T-cell (primary cell): ENCODE data around the gene SPEM1. TPM values are rescaled to one million over a fixed set of nuclear protein-coding genes. Genes with fewer than 3 reads are reported as not detected.
A peak's percentile ranks its signal among the peaks of the same experiment; 100 is the strongest.

Experiments used
- ATAC-seq, 4 experiments: fragments of 200-7000 bp in 3 of 4; fragments of 150-1000 bp in 1 of 4; cut with Tn5 transposase; replicated peaks in 1 of 4; 1 replicate in 3 of 4; 2 replicates in 1 of 4; pipeline ENCODE4 v1.10.0; 2021; ENCODE audit warnings: moderate library complexity in 3 of 4, mild to moderate bottlenecking in 2 of 4, moderate number of reproducible peaks in 1 of 4
- CTCF ChIA-PET, 2 donors: fragments of 300-600 bp; sonication (Branson Sonifier 250); formaldehyde crosslinking; loops; one replicate each; lab custom pipeline; 2022; ENCODE audit warnings: antibody characterized with exemption in 2 of 2; lab: Charles Lee
- POLR2A ChIA-PET, 2 donors: fragments of 300-600 bp; sonication (Branson Sonifier 250); formaldehyde crosslinking; loops; one replicate each; lab custom pipeline; 2022; ENCODE audit warnings: antibody characterized with exemption in 2 of 2; lab: Charles Lee
- DNase-seq, 35 experiments: peaks; one replicate each; pipeline versions ENCODE4 v3.0.0 to v3.0.0-alpha.2; 2013 to 2023
- H3K27ac ChIP-seq: one replicate; pipeline ENCODE4 v1.5.1; 2013; ENCODE audit warnings: low read length
- H3K27me3 ChIP-seq, 2 experiments: replicated peaks in 1 of 2; 1 replicate in 1 of 2; 2 replicates in 1 of 2; pipeline versions ENCODE4 v1.6.1 to v1.7.0; 2013; ENCODE audit warnings: low read length in 1 of 2, mixed read lengths in 1 of 2; ENCODE audit not compliant: control insufficient read depth in 2 of 2, insufficient read depth in 2 of 2; ENCODE audit errors: extremely low read depth in 1 of 2
- H3K36me3 ChIP-seq, 2 donors: 1 replicate in 1 of 2; 2 replicates in 1 of 2; pipeline versions ENCODE4 v1.6.1 to v1.7.0; 2013; ENCODE audit warnings: low read length in 1 of 2; ENCODE audit not compliant: control insufficient read depth in 2 of 2, insufficient read depth in 1 of 2; ENCODE audit errors: extremely low read depth in 1 of 2
- H3K4me1 ChIP-seq, 2 experiments: 1 replicate in 1 of 2; 2 replicates in 1 of 2; pipeline versions ENCODE4 v1.6.1 to v1.7.0; 2013; ENCODE audit warnings: low read length in 2 of 2, mixed read lengths in 1 of 2; ENCODE audit not compliant: insufficient read depth in 2 of 2, control insufficient read depth in 1 of 2; ENCODE audit errors: extremely low read depth in 1 of 2
- H3K4me3 ChIP-seq, 2 donors: 1 replicate in 1 of 2; 2 replicates in 1 of 2; pipeline versions ENCODE4 v1.5.1 to v1.7.0; 2013; ENCODE audit warnings: mild to moderate bottlenecking in 2 of 2, low read length in 1 of 2, moderate library complexity in 1 of 2; ENCODE audit not compliant: control insufficient read depth in 1 of 2; ENCODE audit errors: extremely low read depth in 1 of 2
- H3K9me3 ChIP-seq: 2 replicates; pipeline ENCODE4 v1.7.0; 2013
- H3K27ac Mint-ChIP-seq, 2 donors: one replicate each; pipeline ENCODE4 v1.8.0; 2020 to 2021; ENCODE audit warnings: mild to moderate bottlenecking in 2 of 2, mixed read lengths in 2 of 2
- H3K27me3 Mint-ChIP-seq, 2 donors: one replicate each; pipeline ENCODE4 v1.8.0; 2021 to 2022; ENCODE audit warnings: mixed read lengths in 2 of 2
- H3K36me3 Mint-ChIP-seq: one replicate; pipeline ENCODE4 v1.8.0; 2021; ENCODE audit warnings: mixed read lengths
- H3K4me1 Mint-ChIP-seq, 3 donors: one replicate each; pipeline ENCODE4 v1.8.0; 2020 to 2022; ENCODE audit warnings: mixed read lengths in 3 of 3, mild to moderate bottlenecking in 1 of 3
- H3K4me3 Mint-ChIP-seq, 3 donors: one replicate each; pipeline ENCODE4 v1.8.0; 2020 to 2022; ENCODE audit warnings: mild to moderate bottlenecking in 3 of 3, mixed read lengths in 3 of 3, moderate library complexity in 3 of 3
- H3K9me3 Mint-ChIP-seq, 3 donors: one replicate each; pipeline ENCODE4 v1.8.0; 2020 to 2022; ENCODE audit warnings: mixed read lengths in 3 of 3
- WGBS: methylation state at CpG from one replicate; pipeline ENCODE4 v1.1.5; 2013; ENCODE audit warnings: missing lambda C conversion rate; ENCODE audit not compliant: insufficient coverage; 5-methylcytosine and 5-hydroxymethylcytosine counted together
- total RNA-seq, 35 experiments: library from RNA in 6 of 35; stranded (reverse) in 6 of 35; fragments of 120-200 nt in 1 of 35; gene quantifications; one replicate each; pipeline versions ENCODE4 v1.2.1 to v1.2.4 and lab custom pipeline; 2013 to 2026

Gene SPEM1
- total RNA-seq, 5 donors from 2014 or later (not counting 1 experiment from before 2014, with no cell fraction given) = not detected

- Histone ChIP-seq H3K27me3 (peaks cover 0 to 77% of the 10 kb centered on the region in 2 experiments), H3K4me3 (peak overlapping the region; percentile 31 to 57), H3K9me3 (no peaks in the 10 kb centered on the region), H3K27ac (no peak overlapping the region), H3K36me3 (no peaks in the 10 kb centered on the region), H3K4me1 (peaks cover 13 to 61% of the 10 kb centered on the region in 2 experiments)
- no peaks in the 10 kb centered on the region for H3K36me3 Mint-ChIP-seq
- peaks cover 45 to 51% (median 47%) of the 10 kb centered on the region in 3 donors for H3K4me1 Mint-ChIP-seq
- H3K4me3 Mint-ChIP-seq = peak overlapping the region; percentile 65 to 89 (median 75)
- ATAC-seq = no peak
- peaks cover 32 to 58% of the 10 kb centered on the region in 2 donors for H3K27me3 Mint-ChIP-seq
- H3K27ac Mint-ChIP-seq = peak overlapping the region in 1 of 2 donors; percentile 55
- H3K9me3 Mint-ChIP-seq = no peaks in the 10 kb centered on the region
- CTCF ChIA-PET = interaction anchor here in 1 of 2 donors (0.7 to 1.6 kb wide), 4 partner anchors 74 to 136 kb away, joined by 3 to 10 read pairs (median 4); partner anchors contain the start of genes ACAP1 and TNFSF12
- DNase-seq = peak in 10 of 35 experiments; percentile 12 to 49 (median 22)
- WGBS = 7% methylated on average over 32 of the region's 46 CpGs
- POLR2A ChIA-PET = interaction anchor here in 1 of 2 donors (0.6 kb wide), 1 partner anchor 30 kb away, joined by 7 read pairs; no protein-coding TSS in a partner anchor
Observed at GRCh38 chr17:7440113-7440833, 20.1 kb downstream of the SPEM1 start.

DNA sequence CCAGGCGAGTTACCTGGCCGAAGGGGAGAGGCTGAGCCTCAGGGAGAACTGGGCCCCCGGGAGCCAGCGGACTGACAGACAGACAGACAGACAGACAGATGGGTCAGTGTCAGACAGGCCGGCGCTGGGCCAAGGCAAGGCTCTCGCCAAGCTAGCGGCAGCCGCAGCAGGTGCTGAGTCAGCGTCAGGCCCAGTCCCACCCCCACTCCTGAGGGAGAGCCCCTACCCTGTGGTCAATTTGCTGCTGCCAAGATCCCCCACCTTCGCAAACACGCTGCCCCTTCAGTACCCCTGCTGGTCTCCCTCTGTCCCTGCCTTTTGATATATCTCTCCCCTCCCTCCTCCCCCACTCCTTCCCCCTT lies 20.7 kb downstream of the SPEM1 start:
- Histone ChIP-seq H3K4me3 (peak overlapping the region in 1 of 2 donors; percentile 57), H3K36me3 (no peaks in the 10 kb centered on the region), H3K27ac (no peak overlapping the region), H3K4me1 (peaks cover 13 to 64% of the 10 kb centered on the region in 2 experiments), H3K27me3 (peaks cover 0 to 83% of the 10 kb centered on the region in 2 experiments), H3K9me3 (no peaks in the 10 kb centered on the region)
- WGBS = 22% methylated on average over 9 of the region's 12 CpGs
- ChIA-PET CTCF (interaction anchor here (0.7 to 1.6 kb wide), 3 partner anchors 10 to 74 kb away, joined by 4 to 10 read pairs (median 5); no protein-coding TSS in a partner anchor), POLR2A (interaction anchor here (0.6 to 1.0 kb wide), 5 partner anchors 40 to 120 kb away, joined by 3 to 8 read pairs (median 5); partner anchors contain the start of gene SLC35G6 (in 1 of the 2))
- H3K27ac Mint-ChIP-seq = no peak overlapping the region
- peak overlapping the region in 1 of 3 donors; percentile 89 for H3K4me3 Mint-ChIP-seq
- H3K9me3 Mint-ChIP-seq = no peaks in the 10 kb centered on the region
- no peak for ATAC-seq
- peaks cover 48 to 55% (median 50%) of the 10 kb centered on the region in 3 donors for H3K4me1 Mint-ChIP-seq
- no peaks in the 10 kb centered on the region for H3K36me3 Mint-ChIP-seq
- H3K27me3 Mint-ChIP-seq = peaks cover 36 to 63% of the 10 kb centered on the region in 2 donors
- DNase-seq = no peak

GRCh38 chr17:7441266-7441665 lies 21.1 kb downstream of the SPEM1 start:
- POLR2A ChIA-PET = interaction anchor here (0.6 to 1.0 kb wide), 5 partner anchors 40 to 120 kb away, joined by 3 to 8 read pairs (median 5); partner anchors contain the start of gene SLC35G6 (in 1 of the 2)
- H3K27me3 Mint-ChIP-seq = peaks cover 40 to 66% of the 10 kb centered on the region in 2 donors
- CTCF ChIA-PET = interaction anchor here (0.7 to 1.6 kb wide), 3 partner anchors 10 to 73 kb away, joined by 4 to 10 read pairs (median 5); no protein-coding TSS in a partner anchor

DNA sequence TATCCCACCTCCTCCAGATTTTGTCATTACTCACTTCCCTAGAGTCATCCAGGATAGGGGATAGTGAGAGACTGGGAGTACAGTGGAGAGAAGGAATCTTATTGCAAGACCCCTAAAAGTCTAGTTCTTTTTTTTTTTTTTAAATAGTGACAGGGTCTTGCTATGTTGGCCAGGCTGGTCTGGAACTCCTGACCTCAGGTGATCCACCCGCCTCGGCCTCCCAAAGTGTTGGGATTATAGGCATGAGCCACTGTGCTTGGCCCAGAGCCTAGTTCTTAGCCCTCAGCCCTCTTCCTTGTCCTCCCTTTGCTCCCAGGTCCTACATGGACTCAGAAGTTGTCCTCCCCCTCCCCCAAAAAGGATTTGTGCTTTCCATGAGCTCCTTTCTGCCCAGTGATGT lies 22.0 kb downstream of the SPEM1 start:
- DNase-seq = no peak
- ATAC-seq = no peak
- Histone ChIP-seq H3K27ac (no peak overlapping the region), H3K4me1 (peaks cover 13 to 62% of the 10 kb centered on the region in 2 experiments), H3K4me3 (no peak overlapping the region), H3K36me3 (no peaks in the 10 kb centered on the region), H3K27me3 (peaks cover 0 to 96% of the 10 kb centered on the region in 2 experiments), H3K9me3 (no peaks in the 10 kb centered on the region)
- Mint-ChIP-seq H3K4me1 (peaks cover 45 to 51% (median 50%) of the 10 kb centered on the region in 3 donors), H3K27ac (peak overlapping the region in 1 of 2 donors; percentile 28), H3K9me3 (no peaks in the 10 kb centered on the region), H3K27me3 (peaks cover 43 to 73% of the 10 kb centered on the region in 2 donors), H3K4me3 (no peak overlapping the region), H3K36me3 (no peaks in the 10 kb centered on the region)
- WGBS = no CpG with 5 or more reads among the region's 2 CpGs
- POLR2A ChIA-PET = interaction anchor here in 1 of 2 donors (0.6 to 1.0 kb wide), 2 partner anchors 63 to 66 kb away, joined by 3 to 5 read pairs; no protein-coding TSS in a partner anchor
- CTCF ChIA-PET = interaction anchor here in 1 of 2 donors (1.1 kb wide), 1 partner anchor 13 kb away, joined by 4 read pairs; no protein-coding TSS in a partner anchor

More at GRCh38 chr17:7441266-7441665, 21.1 kb downstream of the SPEM1 start:
- Histone ChIP-seq H3K27ac (no peak overlapping the region), H3K9me3 (no peaks in the 10 kb centered on the region), H3K27me3 (peaks cover 0 to 87% of the 10 kb centered on the region in 2 experiments), H3K36me3 (no peaks in the 10 kb centered on the region), H3K4me3 (no peak overlapping the region), H3K4me1 (peaks cover 13 to 64% of the 10 kb centered on the region in 2 experiments)
- no peak overlapping the region for H3K27ac Mint-ChIP-seq
- H3K36me3 Mint-ChIP-seq = no peaks in the 10 kb centered on the region
- no peaks in the 10 kb centered on the region for H3K9me3 Mint-ChIP-seq
- WGBS = no CpG with 5 or more reads among the region's 7 CpGs
- H3K4me1 Mint-ChIP-seq = peaks cover 48 to 53% (median 51%) of the 10 kb centered on the region in 3 donors
- ATAC-seq = no peak
- no peak for DNase-seq
- H3K4me3 Mint-ChIP-seq = no peak overlapping the region

- WGBS = 100% methylated on average over 1 of the region's 7 CpGs
- no peak for ATAC-seq
- Histone ChIP-seq H3K27me3 (peaks cover 2 to 95% of the 10 kb centered on the region in 2 experiments), H3K4me3 (no peak overlapping the region), H3K27ac (no peak overlapping the region), H3K4me1 (peaks cover 4 to 46% of the 10 kb centered on the region in 2 experiments), H3K9me3 (no peaks in the 10 kb centered on the region), H3K36me3 (no peaks in the 10 kb centered on the region)
- Mint-ChIP-seq H3K4me1 (peaks cover 32 to 43% (median 43%) of the 10 kb centered on the region in 3 donors), H3K27ac (peak overlapping the region in 1 of 2 donors; percentile 62), H3K27me3 (peaks cover 43 to 77% of the 10 kb centered on the region in 2 donors), H3K9me3 (peaks cover 0 to 3% (median 0%) of the 10 kb centered on the region in 3 donors), H3K4me3 (peak overlapping the region in 1 of 3 donors; percentile 22), H3K36me3 (peaks cover 5% of the 10 kb centered on the region)
- POLR2A ChIA-PET = interaction anchor here (0.5 to 1.1 kb wide), 6 partner anchors 9 to 137 kb away, joined by 3 to 8 read pairs (median 3); partner anchors contain the start of genes TMEM102 (in 1 of the 2) and TMEM256 (in 1 of the 2)
- DNase-seq = no peak
- CTCF ChIA-PET = interaction anchor here (0.5 to 1.0 kb wide), 3 partner anchors 11 to 236 kb away, joined by 3 to 9 read pairs (median 3); no protein-coding TSS in a partner anchor
Observed at GRCh38 chr17:7443499-7444485, 23.7 kb downstream of the SPEM1 start.
